ENCODE results near the gene FCGBP.

DNA sequence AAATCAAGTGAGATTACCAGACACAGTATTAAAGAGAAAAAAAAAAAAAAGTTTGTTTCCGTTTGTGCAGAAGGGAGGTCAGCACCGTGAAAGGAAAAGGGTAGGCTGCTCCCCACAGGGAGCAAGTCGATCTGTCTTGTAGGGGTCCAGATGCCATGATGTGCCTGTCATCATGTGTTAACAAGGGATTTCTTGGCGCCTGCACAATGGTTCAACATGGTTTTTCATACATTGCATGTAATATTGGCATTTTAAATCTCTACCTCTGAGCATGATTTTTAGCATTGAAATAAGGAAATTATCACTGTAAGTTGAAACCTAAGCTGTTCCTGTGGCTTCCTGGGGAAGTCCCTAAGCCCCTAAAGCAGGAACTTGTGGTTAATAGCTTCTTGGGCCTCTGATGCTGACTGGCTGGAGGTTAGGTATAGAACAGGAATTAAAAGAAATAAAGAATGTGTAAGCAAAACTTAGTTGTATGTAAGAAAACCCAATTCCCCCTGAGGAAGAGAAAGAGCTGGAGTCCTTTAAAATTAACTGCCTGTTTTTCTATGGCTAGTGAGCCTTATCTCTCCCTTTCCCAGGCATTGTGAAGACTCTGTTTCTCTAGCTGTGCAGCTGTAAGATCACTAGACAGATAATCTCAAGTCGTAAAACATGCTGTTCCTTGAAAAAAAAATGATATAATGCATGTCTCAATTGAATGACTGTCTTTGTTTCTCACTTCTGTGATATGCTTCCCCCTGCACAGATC is 7.4 kb upstream of the FCGBP start:
- TF ChIP-seq, protein P1, sequence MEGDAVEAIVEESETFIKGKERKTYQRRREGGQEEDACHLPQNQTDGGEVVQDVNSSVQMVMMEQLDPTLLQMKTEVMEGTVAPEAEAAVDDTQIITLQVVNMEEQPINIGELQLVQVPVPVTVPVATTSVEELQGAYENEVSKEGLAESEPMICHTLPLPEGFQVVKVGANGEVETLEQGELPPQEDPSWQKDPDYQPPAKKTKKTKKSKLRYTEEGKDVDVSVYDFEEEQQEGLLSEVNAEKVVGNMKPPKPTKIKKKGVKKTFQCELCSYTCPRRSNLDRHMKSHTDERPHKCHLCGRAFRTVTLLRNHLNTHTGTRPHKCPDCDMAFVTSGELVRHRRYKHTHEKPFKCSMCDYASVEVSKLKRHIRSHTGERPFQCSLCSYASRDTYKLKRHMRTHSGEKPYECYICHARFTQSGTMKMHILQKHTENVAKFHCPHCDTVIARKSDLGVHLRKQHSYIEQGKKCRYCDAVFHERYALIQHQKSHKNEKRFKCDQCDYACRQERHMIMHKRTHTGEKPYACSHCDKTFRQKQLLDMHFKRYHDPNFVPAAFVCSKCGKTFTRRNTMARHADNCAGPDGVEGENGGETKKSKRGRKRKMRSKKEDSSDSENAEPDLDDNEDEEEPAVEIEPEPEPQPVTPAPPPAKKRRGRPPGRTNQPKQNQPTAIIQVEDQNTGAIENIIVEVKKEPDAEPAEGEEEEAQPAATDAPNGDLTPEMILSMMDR (IDR thresholded peaks at IDR 0.05; ENCODE audit: insufficient read depth, low read length, poor library complexity, severe bottlenecking): no peak
- no peak for TF ChIP-seq EZH2phosphoT487 (conservative IDR thresholded peaks at IDR 0.05; ENCODE audit: low read length)

Data from SU-DHL-6 (cell line).